ENCODE data around the gene MLLT1. TPM values are rescaled to one million over a fixed set of nuclear protein-coding genes. Genes with fewer than 3 reads are reported as not detected.

The MLLT1 gene
- total RNA-seq, 1 experiment from 2014 or later, result 19.6 TPM

GRCh38 chr19:6235031-6235951 lies 44.5 kb downstream of the MLLT1 start:
- no peak for DNase-seq (ENCODE audit: low read depth)

GRCh38 chr19:6234527-6234926 lies 45.2 kb downstream of the MLLT1 start:
- DNase-seq (ENCODE audit: low read depth), result no peak

GRCh38 chr19:6233827-6234511 lies 45.8 kb downstream of the MLLT1 start:
- peak; percentile 51 for DNase-seq (ENCODE audit: low read depth)

- peak; percentile 46 for DNase-seq (ENCODE audit: low read depth)
Observed at GRCh38 chr19:6233056-6233826, 46.5 kb downstream of the MLLT1 start.

GRCh38 chr19:6232601-6233055 lies 47.1 kb downstream of the MLLT1 start:
- peak; percentile 83 for DNase-seq (ENCODE audit: low read depth)

- no peak for DNase-seq (ENCODE audit: low read depth)
Observed at GRCh38 chr19:6230991-6231448, 48.8 kb downstream of the MLLT1 start.

- no peak for DNase-seq (ENCODE audit: low read depth)
Observed at GRCh38 chr19:6229951-6230712, 49.6 kb downstream of the MLLT1 start.

GRCh38 chr19:6229216-6229913 lies 50.4 kb downstream of the MLLT1 start:
- DNase-seq (ENCODE audit: low read depth), result no peak

GRCh38 chr19:6228551-6229215 lies 51.1 kb downstream of the MLLT1 start:
- DNase-seq (ENCODE audit: low read depth), result no peak

- DNase-seq (ENCODE audit: low read depth), result no peak
Observed at GRCh38 chr19:6227936-6228325, 51.8 kb downstream of the MLLT1 start.

- DNase-seq (ENCODE audit: low read depth), result no peak
Observed at GRCh38 chr19:6227156-6227935, 52.4 kb downstream of the MLLT1 start.

- DNase-seq (ENCODE audit: low read depth), result no peak
Observed at GRCh38 chr19:6226444-6227155, 53.2 kb downstream of the MLLT1 start.

GRCh38 chr19:6226012-6226411 lies 53.8 kb downstream of the MLLT1 start:
- no peak for DNase-seq (ENCODE audit: low read depth)

GRCh38 chr19:6225232-6225865 lies 54.4 kb downstream of the MLLT1 start:
- no peak for DNase-seq (ENCODE audit: low read depth)

GRCh38 chr19:6224308-6224675 lies 55.5 kb downstream of the MLLT1 start:
- DNase-seq (ENCODE audit: low read depth), result no peak

- peak; percentile 62 for DNase-seq (ENCODE audit: low read depth)
Observed at GRCh38 chr19:6223461-6224307, 56.1 kb downstream of the MLLT1 start.

GRCh38 chr19:6222884-6223283 lies 56.9 kb downstream of the MLLT1 start:
- peak; percentile 92 for DNase-seq (ENCODE audit: low read depth)
